HG02943 (cell line): Measurements from ENCODE around the gene JMJD8.
"Not testable (repeated sequence)": the region's sequence is repeated elsewhere in the genome, so short reads cannot be mapped to it uniquely, and the experiment has no call there.

Experiments
- ATAC-seq: cut with Tn5 transposase; IDR thresholded peaks from one replicate; pipeline ENCODE4 v1.9.1; 2021; ENCODE audit warnings: mild to moderate bottlenecking, low read depth, moderate library complexity; ENCODE audit not compliant: unreplicated experiment

The JMJD8 gene

DNA sequence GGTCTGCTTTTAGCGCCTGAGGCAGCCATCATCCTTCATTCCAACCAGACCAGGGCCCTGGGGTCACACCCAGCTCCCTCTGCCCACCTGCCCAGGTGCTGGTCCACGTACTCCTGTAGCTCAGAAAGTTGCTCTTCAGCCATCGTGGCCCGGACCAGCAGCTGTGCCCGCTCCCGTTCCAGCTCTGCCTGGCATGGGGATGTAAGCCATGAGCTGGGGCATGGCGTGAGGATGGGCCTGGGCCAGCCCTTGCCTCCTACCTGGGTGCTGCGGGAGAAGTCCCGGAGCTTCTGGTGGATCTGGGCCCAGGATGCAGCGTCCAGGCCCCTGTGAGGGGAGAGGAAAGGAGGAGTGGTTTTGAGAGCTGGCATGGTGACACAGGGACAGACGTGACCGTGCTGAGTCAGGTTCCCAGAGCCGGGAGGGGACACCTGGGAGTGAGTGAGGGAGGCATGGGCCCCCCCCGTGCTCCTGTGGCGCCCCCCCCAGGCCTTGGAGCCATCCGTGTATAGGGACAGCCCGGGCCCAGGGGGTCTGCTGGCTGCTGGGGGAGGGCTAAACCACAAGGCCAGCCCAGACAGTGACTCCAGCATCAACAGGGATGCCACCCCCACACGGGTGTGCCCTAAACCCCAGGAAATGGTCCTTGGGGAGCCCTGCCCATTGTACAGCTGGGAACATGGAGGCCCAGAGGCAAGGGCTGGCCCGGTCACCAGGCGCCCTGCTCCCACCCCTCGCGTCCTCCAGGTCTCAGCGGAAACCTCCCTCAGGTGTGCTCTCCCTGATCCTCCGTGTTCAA lies 38.9 kb upstream of the JMJD8 start:
- ATAC-seq = no peak

DNA sequence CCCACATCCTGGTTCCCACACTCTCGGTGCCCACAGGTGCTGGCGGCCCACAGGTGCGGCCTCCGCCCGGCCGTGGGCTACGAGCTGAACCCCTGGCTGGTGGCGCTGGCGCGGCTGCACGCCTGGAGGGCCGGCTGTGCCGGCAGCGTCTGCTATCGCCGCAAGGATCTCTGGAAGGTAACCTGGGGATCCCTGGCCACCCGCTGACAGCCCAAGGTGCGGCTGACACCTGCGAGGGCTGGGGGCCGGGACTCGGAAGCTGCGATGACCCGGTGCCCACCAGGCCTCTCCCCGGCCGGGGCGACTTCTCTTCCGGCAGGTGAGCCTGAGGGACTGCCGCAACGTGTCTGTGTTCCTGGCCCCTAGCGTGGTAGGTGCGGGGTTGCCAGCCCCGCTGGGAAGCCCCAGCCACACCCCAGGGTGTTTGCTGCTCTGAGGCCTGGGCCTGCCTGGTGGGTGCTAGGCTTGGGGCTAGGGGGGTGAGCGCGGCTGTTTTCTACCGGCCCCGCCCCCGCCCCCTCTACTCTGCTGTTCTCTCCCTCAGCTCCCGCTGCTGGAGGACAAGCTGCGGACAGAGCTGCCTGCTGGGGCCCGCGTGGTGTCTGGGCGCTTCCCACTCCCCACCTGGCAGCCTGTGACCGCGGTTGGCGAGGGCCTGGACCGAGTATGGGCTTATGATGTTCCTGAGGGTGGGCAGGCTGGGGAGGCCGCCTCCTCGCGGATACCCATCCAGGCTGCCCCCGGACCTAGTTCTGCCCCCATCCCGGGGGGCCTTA lies 37.8 kb upstream of the JMJD8 start:
- no peak for ATAC-seq

DNA sequence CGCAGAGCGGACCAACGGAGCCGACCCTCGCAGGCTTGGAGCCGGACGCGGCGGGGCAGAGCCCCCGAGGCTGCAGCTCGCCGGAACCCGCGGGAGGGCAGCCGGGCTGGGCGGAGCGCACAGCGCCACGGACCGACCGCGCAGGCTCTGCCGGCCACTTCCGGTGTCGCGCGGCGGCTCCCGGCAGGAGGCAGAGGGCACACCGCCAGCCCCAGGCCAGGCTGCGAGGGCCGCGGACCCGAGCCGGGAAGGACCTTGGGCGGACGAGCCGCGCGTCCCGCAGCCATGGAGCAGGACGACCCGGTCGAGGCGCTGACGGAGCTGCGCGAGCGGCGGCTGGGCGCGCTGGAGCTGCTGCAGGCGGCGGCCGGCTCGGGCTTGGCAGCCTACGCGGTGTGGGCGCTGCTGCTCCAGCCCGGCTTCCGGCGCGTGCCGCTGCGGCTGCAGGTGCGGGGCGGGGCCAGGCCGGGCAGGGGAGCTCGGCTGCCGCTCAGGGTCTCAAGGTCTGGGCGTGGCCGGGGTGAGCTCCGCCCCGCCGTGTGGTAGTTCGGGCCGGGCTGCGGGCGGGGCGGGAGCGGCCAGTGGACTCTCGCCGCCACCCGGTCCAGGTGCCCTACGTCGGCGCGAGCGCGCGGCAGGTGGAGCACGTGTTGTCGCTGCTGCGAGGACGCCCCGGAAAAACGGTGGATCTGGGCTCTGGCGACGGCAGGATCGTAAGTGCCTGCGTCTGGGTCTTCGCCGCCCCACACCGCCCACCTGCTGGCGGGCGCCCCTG lies 37.0 kb upstream of the JMJD8 start, which contains the start of gene ANTKMT:
Gene ANTKMT (plus strand): TSS at position 157 of the 775 bp plus-strand sequence. CDS start 129 bp downstream, at position 286.
- ATAC-seq = peak; percentile 51

DNA sequence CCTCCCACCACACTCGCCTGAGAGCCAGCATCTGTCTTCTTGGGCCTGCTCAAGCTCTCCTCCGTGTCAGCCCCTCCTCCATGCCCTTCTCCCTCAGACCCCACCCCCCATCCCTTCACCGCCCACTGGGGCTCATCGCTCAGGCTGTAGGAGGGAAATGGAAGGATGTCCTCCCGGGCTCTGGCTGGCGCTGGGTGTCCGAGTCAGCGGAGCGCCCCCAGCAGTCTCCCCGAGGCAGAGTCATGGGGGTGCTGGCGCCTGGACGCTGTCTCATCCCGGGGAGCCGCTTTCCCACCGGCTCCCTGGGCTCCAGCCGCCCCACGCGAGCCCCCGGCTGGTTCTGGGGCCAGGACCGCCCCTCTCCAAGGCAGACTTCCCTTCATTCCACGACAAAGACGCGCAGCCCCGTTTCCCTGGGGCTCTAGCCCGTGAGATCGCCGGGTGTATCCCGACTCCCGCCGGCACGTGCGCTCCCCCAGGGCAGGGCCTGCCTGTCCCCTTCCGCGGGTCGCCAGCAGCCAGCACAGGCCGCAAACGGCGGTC lies 36.4 kb upstream of the JMJD8 start:
- ATAC-seq = peak; percentile 19

DNA sequence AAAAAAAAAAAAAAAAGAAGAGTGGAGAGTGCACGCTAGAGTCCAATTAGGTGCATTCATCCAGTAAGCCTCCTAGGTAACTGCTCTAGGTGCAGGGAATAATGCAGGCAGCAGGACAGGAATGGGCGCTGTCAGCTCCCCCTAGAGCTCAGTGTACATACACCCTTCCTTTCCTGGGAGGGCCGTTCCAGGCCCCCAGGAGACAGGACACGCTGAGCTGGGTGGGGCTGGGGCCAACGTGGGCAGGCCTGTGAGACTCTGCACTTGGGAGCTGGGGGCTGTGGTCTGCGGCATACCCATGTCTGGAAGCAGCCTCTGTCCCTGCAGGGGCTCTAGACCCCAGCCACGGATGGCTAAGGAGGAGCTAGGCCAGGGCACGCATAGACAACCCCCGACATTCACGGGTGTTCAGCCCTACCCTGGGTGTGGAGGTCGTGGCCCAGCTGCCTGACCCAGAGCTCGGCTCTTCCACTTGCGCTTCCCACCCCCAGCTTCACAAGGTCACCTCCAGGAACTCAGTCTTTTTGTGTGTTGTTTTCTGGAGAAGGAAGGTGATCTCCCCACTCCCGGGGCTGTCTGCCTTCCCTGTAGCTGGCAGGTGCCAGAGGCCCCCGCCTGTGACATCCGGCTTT lies 35.8 kb upstream of the JMJD8 start:
- ATAC-seq = peak; percentile 5

DNA sequence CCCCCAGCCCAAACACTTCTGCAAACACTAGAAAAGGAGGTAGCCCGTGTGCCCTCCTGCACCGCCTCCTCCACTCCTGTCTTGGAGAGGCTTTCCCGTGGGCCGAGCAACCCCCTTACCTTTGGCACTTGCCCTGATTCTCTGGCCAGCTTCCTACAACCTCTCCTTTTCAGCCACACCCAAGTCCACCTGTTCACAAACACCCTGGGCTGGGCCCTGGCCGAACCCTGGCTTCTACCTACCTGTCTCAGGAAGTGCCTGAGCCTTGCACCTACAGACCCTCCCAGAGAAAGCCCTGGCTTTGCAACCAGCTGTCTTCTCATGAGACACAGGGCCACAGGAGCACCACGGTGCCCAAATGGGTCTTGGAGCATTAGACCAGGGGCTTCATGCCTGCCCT lies 34.8 kb upstream of the JMJD8 start:
- ATAC-seq = no peak

DNA sequence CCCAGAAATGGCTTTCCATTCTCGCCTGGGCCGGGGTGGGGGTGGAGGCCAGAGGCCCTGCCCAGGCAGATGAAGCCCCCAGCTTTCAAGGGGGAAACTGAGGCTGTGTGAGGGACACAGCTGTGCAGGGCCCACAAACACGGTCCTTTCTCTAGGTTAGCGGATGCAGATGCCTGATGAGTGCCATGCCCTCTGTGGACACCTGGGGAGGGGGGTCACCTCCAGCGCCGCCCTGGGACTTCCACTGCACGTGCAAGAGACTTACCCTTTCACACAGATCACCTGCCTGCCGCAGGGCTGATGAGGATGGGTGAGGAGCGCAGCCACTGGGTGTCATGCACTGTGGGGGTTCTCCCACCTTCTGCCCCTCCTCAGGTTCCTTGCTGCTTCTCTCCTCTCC lies 34.3 kb upstream of the JMJD8 start:
- no peak for ATAC-seq

DNA sequence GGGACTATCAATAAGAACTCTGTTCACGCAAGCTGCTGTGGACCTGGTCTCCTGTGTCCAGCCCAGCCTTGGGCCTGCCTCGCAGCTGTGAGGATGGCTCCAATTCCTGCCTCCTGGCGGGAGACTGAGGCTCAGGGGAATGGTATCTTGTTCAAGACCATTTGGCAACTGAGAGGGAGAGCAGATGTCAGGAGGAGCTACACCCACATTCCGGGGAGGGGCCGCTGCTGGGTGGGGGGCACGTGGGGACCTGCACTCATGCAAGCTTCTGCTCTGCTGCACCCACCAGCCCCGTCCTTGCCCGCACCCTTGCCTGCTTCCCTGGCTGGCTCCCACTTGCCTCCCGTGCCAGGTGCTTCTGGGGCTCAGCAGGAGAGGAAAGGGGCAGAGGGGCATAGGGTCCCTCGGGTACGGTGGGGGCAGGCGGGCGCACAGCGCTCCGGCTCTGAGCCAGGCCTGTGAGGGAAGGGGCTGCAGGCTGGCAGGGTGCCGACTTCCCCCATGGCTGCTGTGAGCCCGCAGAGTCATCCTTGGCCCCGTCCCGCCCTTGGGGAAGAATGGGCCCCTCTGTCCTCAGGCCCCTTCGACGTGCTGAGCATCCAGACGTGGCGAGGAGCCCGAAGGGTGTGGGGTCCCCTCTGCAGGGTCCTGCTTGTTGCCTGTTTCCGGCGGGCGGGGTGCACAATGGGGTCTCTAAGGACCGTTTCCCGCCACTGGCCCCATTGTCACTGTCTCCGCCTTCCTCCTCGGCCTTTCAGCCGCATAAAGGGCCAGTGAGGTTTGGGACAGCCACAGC lies 33.5 kb upstream of the JMJD8 start:
- ATAC-seq = no peak

DNA sequence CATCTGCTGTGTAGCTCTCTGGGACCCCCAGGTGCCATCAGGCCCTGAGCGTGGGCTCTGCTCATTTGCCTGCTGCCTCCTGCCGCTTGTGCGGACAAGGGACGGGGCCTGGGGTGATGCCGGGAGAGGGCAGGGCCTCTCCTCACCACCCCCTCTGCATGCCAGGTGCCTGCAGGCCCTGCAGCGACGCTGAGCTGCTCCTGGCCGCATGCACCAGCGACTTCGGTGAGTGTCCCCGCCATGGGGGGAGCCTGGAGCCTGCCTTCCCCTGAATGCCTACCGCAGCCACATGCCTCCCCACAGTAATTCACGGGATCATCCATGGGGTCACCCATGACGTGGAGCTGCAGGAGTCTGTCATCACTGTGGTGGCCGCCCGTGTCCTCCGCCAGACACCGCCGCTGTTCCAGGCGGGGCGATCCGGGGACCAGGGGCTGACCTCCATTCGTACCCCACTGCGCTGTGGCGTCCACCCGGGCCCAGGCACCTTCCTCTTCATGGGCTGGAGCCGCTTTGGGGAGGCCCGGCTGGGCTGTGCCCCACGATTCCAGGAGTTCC lies 32.7 kb upstream of the JMJD8 start:
- ATAC-seq = no peak

DNA sequence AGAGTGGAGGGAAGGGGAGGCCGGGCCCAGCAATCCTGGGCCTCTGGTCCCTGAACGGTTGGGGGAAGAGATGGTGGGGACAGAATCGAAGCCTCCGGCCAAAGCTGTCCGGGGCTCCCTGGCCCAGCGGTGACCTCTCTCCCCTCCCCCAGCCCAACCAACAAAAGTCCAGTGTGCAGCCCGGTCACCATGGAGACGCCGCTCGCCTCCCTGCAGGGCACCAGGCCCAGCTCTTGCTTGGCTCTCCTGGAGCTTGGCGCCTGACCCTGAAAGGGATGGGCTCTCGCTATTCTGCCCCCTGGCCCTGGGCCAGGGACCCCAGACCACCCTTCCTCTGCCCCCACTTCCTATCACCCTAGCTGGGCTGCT lies 32.0 kb upstream of the JMJD8 start:
- ATAC-seq = no peak

DNA sequence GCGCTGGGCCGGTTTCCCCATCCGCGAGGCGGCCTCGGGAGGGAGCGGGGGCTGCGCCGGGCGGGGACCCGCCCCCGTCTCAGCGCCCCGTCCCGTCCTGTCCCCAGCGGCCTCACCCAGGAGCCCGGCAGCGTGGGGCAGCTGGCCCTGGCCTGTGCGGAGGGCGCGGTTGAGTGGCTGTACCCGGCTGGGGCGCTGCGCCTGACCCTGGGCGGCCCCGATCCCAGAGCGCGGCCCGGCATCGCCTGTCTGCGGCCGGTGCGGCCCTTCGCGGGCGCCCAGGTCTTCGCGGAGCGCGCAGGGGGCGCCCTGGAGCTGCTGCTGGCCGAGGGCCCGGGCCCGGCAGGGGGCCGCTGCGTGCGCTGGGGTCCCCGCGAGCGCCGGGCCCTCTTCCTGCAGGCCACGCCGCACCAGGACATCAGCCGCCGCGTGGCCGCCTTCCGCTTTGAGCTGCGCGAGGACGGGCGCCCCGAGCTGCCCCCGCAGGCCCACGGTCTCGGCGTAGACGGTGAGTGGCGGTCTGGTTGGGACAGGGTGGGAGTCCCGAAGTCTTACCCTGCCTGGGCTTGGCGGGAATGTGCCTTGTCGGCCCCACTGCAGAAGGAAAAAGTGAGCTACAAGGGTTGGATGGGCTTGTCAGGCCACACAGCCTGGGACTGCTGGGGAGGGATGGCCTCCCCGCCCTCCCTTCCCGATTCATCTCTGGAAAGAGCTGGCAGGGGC lies 31.5 kb upstream of the JMJD8 start:
- no peak for ATAC-seq

DNA sequence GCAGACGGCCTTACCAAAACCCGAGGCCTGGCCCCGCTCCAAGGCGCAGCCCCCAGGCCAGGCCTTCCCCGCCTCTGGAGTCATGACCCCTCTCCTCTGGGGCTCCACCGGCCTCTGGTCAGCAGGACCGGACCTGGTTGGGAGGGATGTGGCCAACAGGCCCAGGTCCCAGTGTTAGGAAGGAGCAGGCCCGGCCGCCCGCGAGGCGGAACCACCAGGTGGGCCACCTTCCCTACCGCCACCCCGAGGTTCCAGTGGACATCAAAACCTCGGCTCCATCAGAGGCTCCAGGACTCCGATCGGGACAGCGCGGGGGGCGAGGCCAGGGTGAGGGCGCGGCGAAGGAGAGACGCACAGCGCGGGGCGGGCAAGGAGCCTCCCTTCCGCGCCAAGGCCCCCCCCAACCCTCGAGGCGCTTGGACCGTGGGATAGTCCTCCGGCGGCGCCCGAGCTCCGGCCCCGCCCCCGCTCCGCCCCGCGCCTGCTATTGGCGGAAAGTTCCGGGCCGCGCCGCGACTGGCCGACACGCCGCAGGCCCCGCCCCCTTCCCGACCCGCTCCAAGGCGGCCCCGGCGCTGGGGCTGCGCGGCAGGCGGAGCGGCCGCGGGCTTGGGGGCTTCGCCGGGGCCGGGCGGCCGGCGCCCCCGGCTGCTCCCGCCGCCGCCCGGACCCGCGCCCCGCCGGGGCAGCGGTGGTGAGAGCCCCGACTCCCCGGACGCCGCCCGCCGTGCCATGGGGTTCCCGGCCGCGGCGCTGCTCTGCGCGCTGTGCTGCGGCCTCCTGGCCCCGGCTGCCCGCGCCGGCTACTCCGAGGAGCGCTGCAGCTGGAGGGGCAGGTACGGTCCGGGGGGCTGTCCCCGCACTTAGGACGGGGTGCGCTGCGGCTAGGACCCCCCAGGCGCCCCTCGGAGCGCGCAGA lies 30.7 kb upstream of the JMJD8 start, which contains the start of gene METRN:
Gene METRN (plus strand): TSS at position 561 of the 919 bp plus-strand sequence. CDS start 172 bp downstream, at position 733.
- no peak for ATAC-seq

DNA sequence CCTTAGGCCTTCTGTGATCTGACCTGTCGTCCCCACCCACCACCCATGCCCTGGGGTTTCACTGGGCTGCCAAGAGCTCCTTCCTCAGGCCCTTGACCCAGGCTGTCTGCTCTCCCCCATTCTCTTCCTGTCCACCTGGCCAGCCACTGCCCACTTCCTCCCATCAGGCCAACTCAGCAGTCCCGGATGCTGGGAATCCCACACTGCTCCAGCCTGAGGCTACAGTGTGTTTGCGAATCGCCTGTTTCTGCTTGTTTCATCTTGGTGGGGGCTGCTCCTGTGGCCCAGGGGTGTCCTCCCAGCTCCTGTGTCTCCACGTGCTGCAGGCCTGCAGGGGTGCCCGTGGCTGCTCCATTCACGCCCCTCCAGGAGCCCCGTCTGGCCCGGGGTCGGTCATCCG lies 29.9 kb upstream of the JMJD8 start:
- ATAC-seq = no peak

DNA sequence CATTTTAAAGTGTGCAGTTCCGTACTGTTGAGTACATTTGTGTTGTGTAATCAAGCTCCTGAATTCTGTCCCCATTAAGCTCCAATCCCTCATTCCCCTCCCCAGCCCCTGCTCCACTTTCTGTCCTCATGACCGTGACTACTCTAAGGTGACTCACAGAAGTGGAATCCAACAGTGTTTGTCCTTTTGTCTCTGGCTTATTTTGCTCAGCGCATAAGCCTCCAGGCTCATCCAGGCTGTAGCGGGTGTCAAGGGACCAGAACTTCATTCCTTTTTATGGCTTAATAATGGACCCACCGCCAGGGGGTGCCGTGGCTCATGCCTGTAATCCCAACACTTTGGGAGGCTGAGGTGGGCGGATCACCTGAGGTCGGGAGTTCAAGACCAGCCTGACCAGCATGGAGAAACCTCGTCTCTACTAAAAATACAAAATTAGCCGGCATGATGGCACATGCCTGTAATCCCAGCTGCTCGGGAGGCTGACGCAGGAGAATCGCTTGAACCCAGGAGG lies 28.7 kb upstream of the JMJD8 start:
- ATAC-seq = not testable (repeated sequence)

DNA sequence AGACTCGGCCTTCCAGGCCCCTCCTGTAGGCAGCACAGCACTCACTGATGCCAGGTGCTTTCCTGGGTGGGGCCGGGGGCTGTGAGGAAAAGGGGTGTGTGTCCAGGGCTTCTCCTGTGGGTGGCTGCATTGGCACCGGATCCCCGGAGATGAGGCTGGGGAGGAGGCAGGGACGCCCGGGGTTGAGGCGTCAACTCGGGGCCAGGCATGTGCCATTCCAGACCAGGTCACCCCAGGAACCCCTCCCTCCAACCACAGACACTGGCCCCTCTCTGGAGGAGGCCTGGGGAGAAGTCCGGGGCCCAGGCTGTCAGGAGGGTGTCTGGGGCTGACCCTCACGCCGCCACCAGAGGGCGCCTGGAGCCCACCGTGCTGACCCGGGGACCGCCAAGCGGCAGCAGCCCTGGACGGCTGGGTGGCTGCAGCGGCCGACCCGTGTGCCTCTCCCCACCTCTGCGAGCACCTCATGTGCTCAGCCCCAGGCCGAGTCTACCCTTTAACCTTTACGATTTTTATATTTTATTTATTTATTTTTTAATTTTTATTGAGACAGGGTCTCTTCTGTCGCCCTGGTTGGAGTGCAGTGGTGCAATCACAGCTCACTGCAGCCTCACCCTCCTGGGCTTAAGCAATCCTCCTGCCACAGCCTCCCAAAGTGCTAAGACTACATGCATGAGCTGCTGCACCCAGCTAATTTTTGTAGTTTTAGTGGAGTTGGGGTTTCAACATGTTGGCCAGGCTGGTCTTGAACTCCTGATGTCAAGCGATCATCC lies 27.6 kb upstream of the JMJD8 start:
- no peak for ATAC-seq

DNA sequence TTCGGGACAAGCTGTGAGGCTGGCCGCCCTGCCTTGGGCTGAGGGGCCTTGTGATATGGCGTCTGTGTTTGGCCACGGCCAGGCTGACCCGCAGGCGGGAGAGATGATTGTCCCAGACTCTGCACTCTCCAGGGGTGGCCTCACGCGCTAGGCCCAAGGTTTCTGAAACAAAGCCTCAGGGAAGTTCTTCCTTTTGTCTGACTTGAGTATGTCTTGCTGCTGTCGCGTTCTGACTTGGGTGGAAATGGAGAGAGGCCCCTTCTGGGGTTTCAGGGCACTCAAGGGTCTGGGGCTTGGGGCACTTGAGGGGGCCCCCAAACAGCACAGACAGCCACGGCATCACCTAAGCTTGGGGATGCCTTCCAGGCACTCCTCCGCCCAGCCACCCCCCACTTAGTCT lies 26.9 kb upstream of the JMJD8 start:
- ATAC-seq = no peak
